GM19468 (cell line): ENCODE data around the gene NINJ2.

ENCODE experiments used
- ATAC-seq: cut with Tn5 transposase; IDR thresholded peaks from one replicate; pipeline ENCODE4 v1.9.1; 2021; ENCODE audit warnings: mild to moderate bottlenecking, moderate library complexity, moderate number of reproducible peaks; ENCODE audit not compliant: unreplicated experiment; ENCODE audit errors: extremely low read depth

Gene NINJ2

GRCh38 chr12:575129-575502 is 88.1 kb downstream of the NINJ2 start:
- no peak for ATAC-seq

DNA sequence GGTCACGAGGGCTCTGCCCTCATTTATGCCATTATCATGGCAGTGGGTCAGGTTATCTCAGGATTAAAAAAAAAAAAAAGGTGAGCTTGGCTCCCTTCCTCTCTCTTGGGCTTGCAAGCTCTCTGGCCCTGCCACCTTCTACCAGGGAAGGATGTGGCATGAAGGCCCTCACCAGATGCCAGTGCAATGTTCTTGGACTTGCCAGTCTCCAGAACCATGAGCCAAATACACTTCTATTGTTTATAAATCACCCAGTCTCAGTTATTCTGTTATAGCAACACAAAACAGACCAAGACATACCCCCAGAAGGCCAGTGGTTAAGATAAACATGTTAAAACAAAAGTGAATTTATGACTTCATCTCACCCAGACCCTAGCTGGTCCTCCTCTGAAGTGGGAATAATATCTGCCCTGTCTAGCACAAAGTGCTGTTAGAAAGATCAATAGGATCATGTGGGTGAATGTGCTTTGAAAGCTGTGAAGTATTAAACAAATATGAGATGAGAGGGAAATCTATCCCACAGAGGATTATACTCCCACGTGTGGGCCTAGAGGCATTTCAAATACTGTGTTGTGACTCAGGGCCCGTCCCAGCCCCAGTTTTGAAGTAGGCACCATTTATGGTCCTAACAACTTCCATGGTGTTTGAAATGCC is 88.6 kb downstream of the NINJ2 start:
- no peak for ATAC-seq

- no peak for ATAC-seq
Measured at GRCh38 chr12:573232-573631, 90.0 kb downstream of the NINJ2 start.

DNA sequence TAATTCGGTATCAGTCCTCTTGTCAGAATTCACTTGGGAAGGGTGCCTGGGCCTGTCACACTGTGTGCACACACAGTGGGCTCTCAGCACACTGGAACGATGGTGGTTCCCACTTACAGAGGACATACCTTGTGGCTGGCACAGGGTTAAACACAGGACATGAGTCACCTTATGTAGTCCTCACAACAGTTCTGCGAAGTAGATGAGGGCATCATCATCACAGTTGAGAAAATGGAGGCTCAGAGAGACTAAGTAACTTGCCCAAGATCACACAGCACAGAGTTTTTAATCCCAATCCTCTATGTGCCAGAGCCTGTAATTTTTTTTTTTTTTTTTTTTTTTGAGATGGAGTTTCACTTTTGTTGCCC is 90.7 kb downstream of the NINJ2 start:
- no peak for ATAC-seq

- no peak for ATAC-seq
Measured at GRCh38 chr12:571795-572531, 91.3 kb downstream of the NINJ2 start.

- ATAC-seq: no peak
Measured at GRCh38 chr12:570921-571794, 92.1 kb downstream of the NINJ2 start.

GRCh38 chr12:570435-570920 is 92.8 kb downstream of the NINJ2 start:
- no peak for ATAC-seq

- no peak for ATAC-seq
Measured at GRCh38 chr12:569803-570434, 93.3 kb downstream of the NINJ2 start.

GRCh38 chr12:569091-569676 is 94.1 kb downstream of the NINJ2 start:
- no peak for ATAC-seq

DNA sequence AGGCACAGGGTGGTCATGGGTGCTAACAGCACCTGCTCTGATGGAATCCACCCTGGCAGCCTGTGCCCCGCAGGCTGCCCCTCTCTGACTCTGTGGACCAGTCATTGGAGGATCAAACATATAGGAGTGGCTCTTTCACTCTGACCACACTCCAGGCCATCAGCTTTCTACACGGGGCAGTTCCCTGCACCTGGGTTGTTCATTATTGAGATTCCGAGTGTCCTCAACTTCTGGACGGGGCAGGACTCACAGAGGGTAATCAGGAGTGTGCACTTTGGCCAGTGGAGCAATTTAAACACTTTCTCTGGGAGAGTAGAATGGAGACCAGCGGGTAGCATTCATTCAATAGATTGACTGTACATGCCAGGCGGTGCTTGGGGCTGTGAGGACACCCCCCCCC is 94.8 kb downstream of the NINJ2 start:
- no peak for ATAC-seq

GRCh38 chr12:565589-566105 is 97.6 kb downstream of the NINJ2 start:
- ATAC-seq: no peak

DNA sequence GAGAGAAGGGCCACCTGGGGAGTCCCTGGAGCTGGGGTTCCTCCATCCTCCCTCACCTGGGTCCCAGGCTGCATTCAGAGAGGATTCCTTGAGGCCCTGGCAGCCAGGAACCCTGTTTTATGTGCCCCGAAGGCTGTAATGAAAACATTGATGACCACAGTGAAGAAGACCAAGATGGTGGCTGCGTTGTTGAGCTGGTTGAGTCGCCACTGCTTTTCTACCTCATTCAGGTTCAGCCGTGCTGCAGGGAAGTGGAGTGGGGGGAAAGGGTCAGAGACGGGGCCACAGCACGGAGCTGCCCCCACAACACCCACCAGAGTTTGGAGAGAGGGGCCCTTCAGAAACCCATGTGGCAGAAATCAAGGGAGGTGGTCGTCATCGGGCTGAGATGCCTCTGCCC is 98.1 kb downstream of the NINJ2 start:
- no peak for ATAC-seq

GRCh38 chr12:563787-564298 is 99.4 kb downstream of the NINJ2 start:
- no peak for ATAC-seq

- ATAC-seq: no peak
Measured at GRCh38 chr12:563250-563781, 99.9 kb downstream of the NINJ2 start.

GRCh38 chr12:562634-563033 is 100.6 kb downstream of the NINJ2 start:
- ATAC-seq: no peak

GRCh38 chr12:561908-562593 is 101.2 kb downstream of the NINJ2 start:
- ATAC-seq: no peak

DNA sequence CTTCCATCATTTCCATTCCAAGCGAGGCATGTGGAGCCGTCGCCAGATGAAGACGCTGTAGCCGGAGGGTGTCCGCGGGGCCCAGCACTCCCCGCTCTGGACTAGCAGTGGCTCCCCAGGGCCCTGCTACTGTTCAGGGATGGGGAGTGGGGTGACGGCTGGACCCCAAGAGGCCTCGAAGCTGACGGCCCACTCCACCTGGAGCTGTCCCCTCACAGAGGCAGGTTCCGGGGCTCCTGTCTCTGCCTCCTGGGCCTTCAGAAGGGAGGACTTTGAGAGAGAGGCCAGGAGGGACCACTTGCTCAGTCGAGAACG is 101.9 kb downstream of the NINJ2 start:
- ATAC-seq: no peak

GRCh38 chr12:560691-561390 is 102.4 kb downstream of the NINJ2 start:
- ATAC-seq: no peak
